PFSK-1 (cell line): ENCODE data around the gene CDC42EP3. TPM values are rescaled to one million over a fixed set of nuclear protein-coding genes. Genes with fewer than 3 reads are reported as not detected.

Experiments used
- FOXP2 ChIP-seq: optimal IDR thresholded peaks from 2 replicates; pipeline ENCODE3; 2011; ENCODE audit warnings: borderline replicate concordance, control low read depth, inconsistent platforms; ENCODE audit not compliant: insufficient read depth; ENCODE audit errors: extremely low read length, extremely low read depth
- POLR2AphosphoS5 ChIP-seq: IDR thresholded peaks from 2 replicates; pipeline ENCODE4 v1.6.1; 2012; ENCODE audit warnings: low read depth, mild to moderate bottlenecking, control low read depth, low read length, moderate library complexity
- REST ChIP-seq, 2 experiments: IDR thresholded peaks; 2 replicates each; pipeline versions ENCODE4 v1.6.1 to v1.8.0; 2011 to 2012; ENCODE audit warnings: low read depth in 2 of 2, low read length in 2 of 2, control low read depth in 1 of 2, inconsistent platforms in 1 of 2, mild to moderate bottlenecking in 1 of 2, moderate library complexity in 1 of 2; ENCODE audit not compliant: insufficient read depth in 1 of 2
- SIN3A ChIP-seq: IDR thresholded peaks from 2 replicates; pipeline ENCODE4 v1.6.1; 2012; ENCODE audit warnings: mild to moderate bottlenecking, low read length, moderate library complexity, borderline replicate concordance; ENCODE audit not compliant: insufficient read depth
- TAF1 ChIP-seq: IDR thresholded peaks from 2 replicates; pipeline ENCODE4 v1.6.1; 2012; ENCODE audit warnings: low read length, control low read depth, borderline replicate concordance; ENCODE audit not compliant: insufficient read depth
- polyA plus RNA-seq: library from polyadenylated mRNA; unstranded; fragments of >200 nt; gene quantifications from one replicate; pipeline ENCODE4 v1.2.1, GENCODE V29; 2012; ENCODE audit warnings: low read depth, missing spikeins; ENCODE audit not compliant: insufficient read length

The CDC42EP3 gene
- 23.5 TPM for polyA plus RNA-seq

- TF ChIP-seq REST (IDR thresholded peaks at IDR 0.05; ENCODE audit: insufficient read depth in 1 of 2, low read depth in 2 of 2, low read length in 2 of 2) (no peak), FOXP2 (peak; percentile 21), POLR2AphosphoS5 (peak; percentile 68), SIN3A (peak; percentile 22; the same call in 1 of the 2 replicates), TAF1 (0 out of 2 replicates have a peak, but pooled peaks have one; percentile 76)
Measured at GRCh38 chr2:37671009-37671815, at the start of gene CDC42EP3. Gene CDC42EP3 (minus strand): TSS chr2:37671642. CDS start chr2:37646587, 25,055 bp downstream.

- no peak for TF ChIP-seq TAF1
- TF ChIP-seq FOXP2 = no peak
- TF ChIP-seq SIN3A = no peak
- no peak for TF ChIP-seq POLR2AphosphoS5
- TF ChIP-seq REST (IDR thresholded peaks at IDR 0.05; ENCODE audit: insufficient read depth in 1 of 2, low read depth in 2 of 2, low read length in 2 of 2) = no peak
Measured at GRCh38 chr2:37721201-37721560, 49.7 kb upstream of the CDC42EP3 start.

- TF ChIP-seq REST (IDR thresholded peaks at IDR 0.05; ENCODE audit: insufficient read depth in 1 of 2, low read depth in 2 of 2, low read length in 2 of 2) (no peak), FOXP2 (no peak), SIN3A (no peak), POLR2AphosphoS5 (no peak), TAF1 (no peak)
Measured at GRCh38 chr2:37720533-37721200, 49.2 kb upstream of the CDC42EP3 start.

- TF ChIP-seq REST (IDR thresholded peaks at IDR 0.05; ENCODE audit: insufficient read depth in 1 of 2, low read depth in 2 of 2, low read length in 2 of 2) (no peak), FOXP2 (no peak), SIN3A (no peak), TAF1 (no peak), POLR2AphosphoS5 (no peak)
Measured at GRCh38 chr2:37718515-37719161, 47.2 kb upstream of the CDC42EP3 start.
